Thyroid gland (tissue), 4 donors: ENCODE measurements around the gene SHISA9.

Experiments used
- CTCF ChIP-seq, 6 experiments: fragments of 200-600 bp in 3 of 6; fragments of 450-650 bp in 3 of 6; sonication (generic) in 3 of 6; IDR thresholded peaks; one replicate each; pipeline ENCODE4 v1.5.1; 2016 to 2019; ENCODE audit warnings: antibody characterized with exemption in 6 of 6, mild to moderate bottlenecking in 2 of 6, inconsistent platforms in 1 of 6, moderate library complexity in 1 of 6
- POLR2A ChIP-seq, 2 donors: fragments of 450-650 bp; IDR thresholded peaks; one replicate each; pipeline ENCODE4 v1.6.1; 2017; ENCODE audit warnings: antibody characterized with exemption in 2 of 2, mild to moderate bottlenecking in 2 of 2, moderate library complexity in 1 of 2

- no peak for TF ChIP-seq CTCF (IDR thresholded peaks at IDR 0.05)
- no peak for TF ChIP-seq POLR2A (IDR thresholded peaks at IDR 0.05)
Measured at GRCh38 chr16:13236308-13236707, 334.9 kb downstream of the SHISA9 start.
